Hypothalamus (tissue), 51 donors: Measurements from ENCODE around the gene HMGXB3.

ENCODE experiments used
- DNase-seq, 51 donors: peaks; one replicate each; lab custom pipeline; 2025; lab: John Stamatoyannopoulos, UW

HMGXB3 gene

DNA sequence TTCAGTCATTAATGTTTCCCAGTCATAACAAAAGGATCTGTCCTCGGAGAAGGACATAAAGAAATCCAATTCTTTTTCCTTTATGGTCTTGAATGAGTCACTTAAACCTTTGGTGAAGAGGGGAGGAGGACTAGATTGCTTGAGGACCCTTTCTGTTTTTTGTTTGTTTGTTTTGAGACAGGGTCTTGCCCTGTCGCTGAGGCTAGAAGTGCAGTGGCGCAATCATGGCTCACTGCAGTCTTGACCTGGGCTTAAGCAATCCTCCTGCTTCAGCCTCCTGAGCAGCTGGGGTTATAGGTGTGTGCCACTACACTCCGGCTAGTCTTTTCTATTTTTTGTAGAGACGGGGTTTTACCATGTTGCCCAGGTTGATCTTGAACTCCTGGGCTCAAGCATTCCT is 12.4 kb upstream of the HMGXB3 start:
- no peak for DNase-seq

- DNase-seq: peak in 32 of 51 donors; percentile 2 to 75 (median 39)
Observed at GRCh38 chr5:149990518-149991376, 9.8 kb upstream of the HMGXB3 start.

GRCh38 chr5:149993471-149993870 is 7.1 kb upstream of the HMGXB3 start:
- DNase-seq: no peak

GRCh38 chr5:149995385-149996204 is 4.9 kb upstream of the HMGXB3 start:
- peak in 29 of 51 donors; percentile 9 to 66 (median 31) for DNase-seq

DNA sequence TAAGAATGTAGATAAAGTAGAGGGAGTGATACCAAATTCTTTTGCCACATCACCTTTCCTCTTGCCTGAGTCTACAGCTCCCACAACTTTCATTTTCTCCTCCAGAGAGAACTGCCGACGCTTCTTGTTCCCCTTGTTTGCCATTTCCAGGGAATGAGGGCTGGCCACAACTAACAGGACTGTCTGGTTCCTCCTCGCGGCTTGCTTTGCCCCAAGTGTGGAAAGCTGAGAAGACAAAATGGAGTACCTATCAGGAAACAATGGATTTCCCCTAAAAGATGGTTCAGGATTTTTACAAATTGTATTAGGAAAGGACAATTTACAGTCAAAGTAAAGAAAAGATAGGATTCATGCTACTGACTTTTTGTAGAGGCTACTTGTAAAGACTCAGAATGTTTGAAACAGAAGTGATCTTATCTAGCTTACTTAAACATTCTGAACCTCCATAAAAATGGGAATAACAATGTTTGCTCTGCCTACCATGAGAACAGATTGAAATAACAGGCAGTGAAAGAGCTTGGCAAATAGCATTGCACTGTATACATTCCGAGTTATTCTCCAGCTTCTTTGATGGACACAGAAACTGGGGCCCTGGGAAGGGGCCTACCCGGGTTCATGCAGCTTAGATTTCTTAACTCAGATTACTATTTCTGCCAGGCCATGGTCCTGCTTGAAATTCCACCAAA is 4.2 kb upstream of the HMGXB3 start:
- DNase-seq: no peak

DNA sequence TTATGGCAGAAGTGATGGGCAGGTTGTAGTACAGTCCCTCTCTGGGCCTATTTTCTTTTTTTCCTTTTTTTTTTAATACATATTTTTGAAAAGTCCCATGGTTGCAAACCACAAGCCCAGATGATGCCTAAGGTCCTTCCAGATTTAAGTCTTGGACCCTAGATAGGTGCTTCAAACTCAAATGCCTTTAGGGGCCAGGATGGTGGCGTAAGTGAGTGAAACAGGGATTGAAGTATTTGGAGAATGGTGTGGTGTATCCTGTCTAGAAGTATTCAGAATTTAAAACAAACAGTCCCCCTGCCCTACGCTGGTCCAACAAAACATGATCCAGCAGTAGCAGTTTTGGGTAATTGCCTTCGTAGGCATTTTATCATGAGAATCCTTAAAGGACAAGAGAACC is 2.3 kb upstream of the HMGXB3 start:
- no peak for DNase-seq

- no peak for DNase-seq
Observed at GRCh38 chr5:149999359-149999758, 1.2 kb upstream of the HMGXB3 start.

- no peak for DNase-seq
Observed at GRCh38 chr5:149999866-150000255, 678 bp upstream of the HMGXB3 start.

DNA sequence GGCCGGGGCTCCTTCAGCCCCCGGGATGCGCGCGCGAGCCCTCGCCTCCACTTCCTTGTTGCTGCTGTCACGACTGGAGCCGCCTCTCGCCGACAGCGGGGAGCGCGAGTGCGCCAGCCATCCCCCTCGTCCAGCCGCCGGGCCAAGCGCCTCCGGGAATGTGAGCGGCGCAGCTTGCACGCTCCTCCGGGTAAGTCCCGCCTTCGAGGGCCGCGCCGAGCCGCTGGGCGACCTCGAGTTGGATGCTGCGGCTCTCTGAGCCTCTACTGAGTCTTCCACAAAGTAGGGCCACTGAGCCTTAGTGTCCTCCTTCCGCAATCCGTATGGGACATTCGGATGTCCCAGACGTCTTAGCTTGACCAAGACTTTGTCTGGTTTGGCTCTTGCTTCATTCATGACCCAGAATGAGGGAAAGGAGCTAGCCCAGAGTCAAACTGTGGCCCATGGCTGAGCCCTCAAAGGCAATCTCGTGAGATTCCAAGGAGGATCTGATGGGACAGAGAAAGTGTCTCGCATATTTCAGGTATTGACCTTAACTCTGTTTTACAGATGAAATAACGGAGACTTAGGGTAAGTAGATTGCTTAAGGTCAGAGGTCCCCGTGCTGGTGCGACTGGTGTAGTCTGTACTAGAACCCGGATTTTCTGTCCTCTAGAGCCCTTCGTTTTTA is 586 bp downstream of the HMGXB3 start:
- peak in 8 of 51 donors; percentile 10 to 67 (median 21) for DNase-seq

DNA sequence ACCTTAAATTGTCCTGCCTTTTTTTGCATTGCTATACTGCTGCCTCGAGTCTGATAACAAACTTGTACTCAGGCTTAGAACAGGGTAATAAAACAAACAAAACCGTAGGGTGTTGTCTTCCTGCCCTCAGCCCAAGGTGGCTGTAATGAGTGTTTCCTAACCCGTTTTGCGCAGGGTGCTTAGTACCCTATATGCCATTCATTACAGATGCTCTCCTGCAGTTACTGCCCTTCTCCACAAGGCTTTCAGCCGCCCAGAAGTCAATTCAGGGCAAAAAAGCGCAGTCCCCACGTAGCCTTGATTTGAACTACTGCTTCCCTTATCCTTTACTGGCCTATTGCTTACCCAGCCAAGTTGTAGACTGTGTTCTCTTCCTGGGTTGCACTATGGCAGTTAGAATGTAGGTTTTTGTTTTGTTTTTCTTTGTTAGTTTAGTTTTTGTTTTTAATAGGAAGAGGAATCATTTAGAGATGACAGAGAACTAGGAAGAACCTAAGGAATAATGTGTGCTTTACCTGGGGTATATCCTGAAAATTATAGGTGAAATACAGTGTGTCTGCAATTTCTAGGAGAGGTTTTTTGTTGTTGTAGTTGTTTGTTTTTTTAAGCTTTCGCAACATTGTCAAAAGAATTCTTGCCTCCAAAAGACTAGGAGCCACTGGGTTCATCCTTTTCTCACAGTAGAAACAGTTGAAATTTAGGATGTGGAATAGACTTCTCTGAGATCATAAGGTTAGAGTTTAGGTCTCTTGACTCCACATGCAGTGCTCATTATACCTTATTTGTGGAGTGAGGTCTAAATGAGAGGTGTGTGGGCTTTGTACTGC is 1.3 kb downstream of the HMGXB3 start:
- DNase-seq: peak in 3 of 51 donors; percentile 4 to 16 (median 11)

DNA sequence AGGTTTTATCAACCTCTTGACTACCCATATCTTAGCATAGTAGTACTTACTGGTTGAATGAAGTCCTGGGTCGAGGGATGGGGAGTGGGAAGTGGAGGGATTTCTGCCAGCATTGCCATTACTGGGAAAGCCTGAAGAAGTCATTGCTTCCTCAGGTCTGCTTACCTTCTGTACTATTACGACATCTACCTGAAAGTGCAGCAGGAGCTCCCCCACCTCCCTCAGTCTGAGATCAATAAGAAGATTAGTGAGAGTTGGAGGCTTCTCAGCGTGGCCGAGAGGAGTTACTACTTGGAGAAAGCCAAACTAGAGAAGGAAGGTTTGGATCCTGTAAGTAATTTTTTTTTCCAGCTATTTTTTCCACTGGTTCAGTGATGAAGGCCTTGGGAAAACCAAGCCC is 5.8 kb downstream of the HMGXB3 start:
- DNase-seq: no peak

GRCh38 chr5:150007050-150007449 is 6.5 kb downstream of the HMGXB3 start:
- no peak for DNase-seq

- no peak for DNase-seq
Observed at GRCh38 chr5:150009671-150010387, 9.3 kb downstream of the HMGXB3 start.

- DNase-seq: no peak
Observed at GRCh38 chr5:150013931-150014330, 13.4 kb downstream of the HMGXB3 start.

GRCh38 chr5:150014456-150014855 is 13.9 kb downstream of the HMGXB3 start:
- no peak for DNase-seq

DNA sequence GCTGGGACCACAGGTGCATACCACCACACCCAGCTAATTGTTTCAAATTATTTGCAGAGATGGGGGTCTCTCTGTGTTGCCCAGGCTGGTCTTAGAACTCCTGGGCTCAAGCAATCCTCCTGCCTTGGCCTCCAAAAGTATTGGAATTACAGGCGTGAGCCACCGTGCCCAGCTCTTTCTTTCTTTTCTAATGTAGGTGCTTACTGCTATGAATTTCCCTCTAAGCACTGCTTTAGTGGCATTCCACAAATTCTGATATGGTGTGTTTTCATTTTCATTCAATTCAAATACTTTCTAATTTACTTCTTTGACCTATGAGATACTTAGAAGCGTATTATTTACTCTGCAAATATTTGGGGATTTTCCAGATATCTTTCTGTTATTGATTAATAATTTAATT is 14.9 kb downstream of the HMGXB3 start:
- no peak for DNase-seq

DNA sequence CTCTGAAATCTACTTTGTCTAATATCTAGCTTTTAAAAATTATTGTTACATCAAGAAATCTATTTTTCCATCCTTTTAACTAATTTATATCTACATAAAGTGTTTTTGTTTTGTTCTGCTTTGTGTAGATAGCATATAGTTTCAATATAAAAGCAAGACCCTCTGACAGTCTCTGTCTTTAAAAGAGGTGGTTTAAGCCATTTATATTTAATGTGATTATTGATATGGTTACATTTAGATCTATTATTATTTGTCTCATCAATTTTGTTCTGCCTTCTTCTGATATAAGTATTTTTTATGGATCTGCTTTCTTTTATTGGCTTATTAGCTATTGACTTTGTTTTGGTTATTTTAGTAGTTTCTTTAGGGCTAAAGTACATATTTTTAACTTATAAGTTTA is 16.0 kb downstream of the HMGXB3 start:
- no peak for DNase-seq

GRCh38 chr5:150017226-150018005 is 16.9 kb downstream of the HMGXB3 start:
- no peak for DNase-seq
